Panc1 (cell line): ENCODE results near the gene FAS.

Experiments used
- CTCF ChIP-seq: fragments of 450-650 bp; IDR thresholded peaks from 2 replicates; pipeline ENCODE4 v1.5.1; 2017; ENCODE audit warnings: mild to moderate bottlenecking
- REST ChIP-seq, 2 experiments: IDR thresholded peaks; 2 replicates each; pipeline ENCODE4 v1.6.1; 2011 to 2012; ENCODE audit warnings: low read depth in 2 of 2, control low read depth in 1 of 2, low read length in 1 of 2, mild to moderate bottlenecking in 1 of 2, moderate library complexity in 1 of 2; ENCODE audit not compliant: insufficient read depth in 1 of 2

GRCh38 chr10:88987243-88987725 is 3.3 kb upstream of the FAS start:
- TF ChIP-seq REST (IDR thresholded peaks at IDR 0.05; ENCODE audit: insufficient read depth in 1 of 2, low read depth in 2 of 2, low read length in 1 of 2): no peak
- TF ChIP-seq CTCF: peak; percentile 61; the same call in 1 of the 2 replicates
